Lower leg skin (tissue), 3 donors: ENCODE measurements around the gene C1orf21.

Source experiments
- CTCF ChIP-seq, 3 donors: fragments of 450-650 bp; IDR thresholded peaks; one replicate each; pipeline ENCODE4 v1.5.1; 2016; ENCODE audit warnings: antibody characterized with exemption in 3 of 3, mild to moderate bottlenecking in 3 of 3, moderate library complexity in 2 of 3
- POLR2A ChIP-seq, 2 donors: fragments of 450-650 bp; IDR thresholded peaks; one replicate each; pipeline ENCODE4 v1.6.1; 2016 to 2017; ENCODE audit warnings: antibody characterized with exemption in 2 of 2, mild to moderate bottlenecking in 1 of 2, moderate library complexity in 1 of 2

- TF ChIP-seq POLR2A (IDR thresholded peaks at IDR 0.05) = no peak
- TF ChIP-seq CTCF (IDR thresholded peaks at IDR 0.05) = no peak
Measured at GRCh38 chr1:184640505-184640904, 253.7 kb downstream of the C1orf21 start.
